ENCODE data around the gene NAA25. TPM values are rescaled to one million over a fixed set of nuclear protein-coding genes. Genes with fewer than 3 reads are reported as not detected.

The NAA25 gene
- total and polyA plus RNA-seq, 2 donors (not counting 1 experiment from before 2014, with no cell fraction given) = 5.9 to 40.8 TPM

- Mint-ChIP-seq H3K27me3 (no peaks in the 10 kb centered on the region), H3K4me3 (no peak overlapping the region), H3K27ac (no peak overlapping the region), H3K4me1 (peaks cover 27% of the 10 kb centered on the region), H3K9me3 (ENCODE audit: insufficient read depth) (no peaks in the 10 kb centered on the region)
- H3K27me3 ChIP-seq (replicated peaks in 1 of 4; ENCODE audit: control extremely low read depth in 1 of 4, control insufficient read depth in 3 of 4, insufficient read depth in 4 of 4, low read length in 3 of 4) = no peaks in the 10 kb centered on the region
- no peaks in the 10 kb centered on the region for H3K9me3 ChIP-seq (ENCODE audit: control extremely low read depth in 1 of 3, control insufficient read depth in 2 of 3, insufficient read depth in 1 of 3, low read length in 2 of 3)
- DNase-seq = no peak
- peaks cover 3 to 33% of the 10 kb centered on the region in 2 experiments for H3K36me3 ChIP-seq (replicated peaks in 1 of 2; ENCODE audit: control extremely low read depth in 1 of 2, control insufficient read depth in 1 of 2, extremely low read depth in 1 of 2, insufficient read depth in 2 of 2, low read length in 1 of 2)
- H3K4me1 ChIP-seq (ENCODE audit: control insufficient read depth in 2 of 2, insufficient read depth in 2 of 2, low read length in 2 of 2) = peaks cover 12 to 16% of the 10 kb centered on the region in 2 donors
- POLR2A ChIA-PET = no interaction called here
- H2AFZ ChIP-seq (ENCODE audit: insufficient read depth, low read depth, low read length, poor library complexity, severe bottlenecking) = no peak overlapping the region
- no peak overlapping the region for H3K27ac ChIP-seq (ENCODE audit: low read length in 2 of 2)
- H3K9ac ChIP-seq (ENCODE audit: low read length) = no peak overlapping the region
- CTCF ChIA-PET = interaction anchor here (0.7 kb wide), 1 partner anchor 39 kb away, joined by 3 read pairs; no protein-coding TSS in a partner anchor
- 96% methylated on average over 7 of the region's 8 CpGs for WGBS (ENCODE audit: insufficient coverage)
- no peak overlapping the region for H3K4me2 ChIP-seq (replicated peaks; ENCODE audit: low read depth, low read length, poor library complexity, severe bottlenecking)
- intact Hi-C loops (cut with micrococcal nuclease) = no loop called here
- ATAC-seq (ENCODE audit: low read depth) = no peak
- H4K20me1 ChIP-seq (ENCODE audit: control insufficient read depth, insufficient read depth, low read length, poor library complexity, severe bottlenecking) = peaks cover 47% of the 10 kb centered on the region
- peaks cover 85% of the 10 kb centered on the region for H3K79me2 ChIP-seq (ENCODE audit: control insufficient read depth, insufficient read depth, low read length)
- H3K4me3 ChIP-seq (ENCODE audit: control extremely low read depth in 1 of 5, extremely low read depth in 1 of 5, insufficient read depth in 1 of 5, low read depth in 2 of 5, low read length in 4 of 5) = no peak overlapping the region
- TF ChIP-seq CTCF (IDR thresholded peaks at IDR 0.05) (no peak), EZH2 (IDR thresholded peaks at IDR 0.05; ENCODE audit: borderline replicate concordance, insufficient read depth, low read depth, low read length, poor library complexity, severe bottlenecking) (no peak)
These were observed 10.9 kb downstream of the NAA25 start for GRCh38 chr12:112097641-112098040.

- CTCF ChIA-PET = no interaction called here
- Histone ChIP-seq H3K9ac (ENCODE audit: low read length) (peak overlapping the region; percentile 26), H3K9me3 (ENCODE audit: control extremely low read depth in 1 of 3, control insufficient read depth in 2 of 3, insufficient read depth in 1 of 3, low read length in 2 of 3) (no peaks in the 10 kb centered on the region), H3K4me2 (replicated peaks; ENCODE audit: low read depth, low read length, poor library complexity, severe bottlenecking) (peak overlapping the region; percentile 13), H3K4me3 (ENCODE audit: control extremely low read depth in 1 of 5, extremely low read depth in 1 of 5, insufficient read depth in 1 of 5, low read depth in 2 of 5, low read length in 4 of 5) (no peak overlapping the region), H3K36me3 (replicated peaks in 1 of 2; ENCODE audit: control extremely low read depth in 1 of 2, control insufficient read depth in 1 of 2, extremely low read depth in 1 of 2, insufficient read depth in 2 of 2, low read length in 1 of 2) (peaks cover 3 to 40% of the 10 kb centered on the region in 2 experiments), H3K79me2 (ENCODE audit: control insufficient read depth, insufficient read depth, low read length) (peaks cover 84% of the 10 kb centered on the region), H3K27me3 (replicated peaks in 1 of 4; ENCODE audit: control extremely low read depth in 1 of 4, control insufficient read depth in 3 of 4, insufficient read depth in 4 of 4, low read length in 3 of 4) (no peaks in the 10 kb centered on the region), H3K4me1 (ENCODE audit: control insufficient read depth in 2 of 2, insufficient read depth in 2 of 2, low read length in 2 of 2) (peaks cover 12 to 16% of the 10 kb centered on the region in 2 donors), H2AFZ (ENCODE audit: insufficient read depth, low read depth, low read length, poor library complexity, severe bottlenecking) (no peak overlapping the region), H4K20me1 (ENCODE audit: control insufficient read depth, insufficient read depth, low read length, poor library complexity, severe bottlenecking) (peaks cover 45% of the 10 kb centered on the region), H3K27ac (ENCODE audit: low read length in 2 of 2) (peak overlapping the region in 1 of 2 donors; percentile 79)
- intact Hi-C loops (cut with micrococcal nuclease) = no loop called here
- peak overlapping the region; percentile 4 for H3K4me3 Mint-ChIP-seq
- TF ChIP-seq CTCF (IDR thresholded peaks at IDR 0.05) (no peak), EZH2 (IDR thresholded peaks at IDR 0.05; ENCODE audit: borderline replicate concordance, insufficient read depth, low read depth, low read length, poor library complexity, severe bottlenecking) (no peak)
- peaks cover 25% of the 10 kb centered on the region for H3K4me1 Mint-ChIP-seq
- H3K27me3 Mint-ChIP-seq = no peaks in the 10 kb centered on the region
- DNase-seq = no peak
- H3K9me3 Mint-ChIP-seq (ENCODE audit: insufficient read depth) = no peaks in the 10 kb centered on the region
- H3K27ac Mint-ChIP-seq = no peak overlapping the region
- POLR2A ChIA-PET = no interaction called here
- ATAC-seq (ENCODE audit: low read depth) = no peak
- WGBS (ENCODE audit: insufficient coverage) = 62% methylated on average over 1 of the region's 2 CpGs
These were observed 11.9 kb downstream of the NAA25 start for GRCh38 chr12:112096667-112097066.

All from B cell (primary cell).